ENCODE results near the gene ARPIN. TPM values are rescaled to one million over a fixed set of nuclear protein-coding genes. Genes with fewer than 3 reads are reported as not detected.

The ARPIN gene
- total and polyA plus RNA-seq, 8 donors = 31.1 to 37.4 (median 35.6) TPM

DNA sequence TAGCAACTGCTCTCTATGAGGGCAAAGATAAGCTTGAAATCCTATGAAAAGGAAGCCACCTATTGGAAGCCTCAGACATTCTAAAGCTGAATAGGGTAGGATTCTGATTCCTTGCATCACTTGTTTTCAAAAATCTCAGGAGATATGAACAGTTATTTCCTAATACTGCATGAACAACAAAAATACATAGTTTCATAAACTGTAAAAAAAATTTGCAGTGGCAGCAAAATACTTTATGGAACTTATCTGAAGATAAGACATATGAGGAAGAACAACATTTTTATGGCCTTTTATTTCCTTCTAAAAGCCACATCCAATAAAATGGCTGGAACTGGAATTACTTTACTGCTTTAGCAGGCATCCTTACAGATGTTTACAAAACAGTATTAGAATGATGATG, 48.8 kb downstream of the ARPIN start:
- DNase-seq (no peak), ATAC-seq (no peak)
- intact Hi-C loops (cut with DNase I) = no loop called here
- no peaks in the 10 kb centered on the region for H3K27me3 ChIP-seq
- peaks cover 0 to 53% of the 10 kb centered on the region in 2 donors for H3K36me3 ChIP-seq
- H3K4me1 ChIP-seq = peaks cover 0 to 6% of the 10 kb centered on the region in 2 donors
- no peak overlapping the region for H3K27ac ChIP-seq
- no peak overlapping the region for H3K4me3 ChIP-seq
- no peaks in the 10 kb centered on the region for H3K9me3 ChIP-seq
- TF ChIP-seq, protein P1, sequence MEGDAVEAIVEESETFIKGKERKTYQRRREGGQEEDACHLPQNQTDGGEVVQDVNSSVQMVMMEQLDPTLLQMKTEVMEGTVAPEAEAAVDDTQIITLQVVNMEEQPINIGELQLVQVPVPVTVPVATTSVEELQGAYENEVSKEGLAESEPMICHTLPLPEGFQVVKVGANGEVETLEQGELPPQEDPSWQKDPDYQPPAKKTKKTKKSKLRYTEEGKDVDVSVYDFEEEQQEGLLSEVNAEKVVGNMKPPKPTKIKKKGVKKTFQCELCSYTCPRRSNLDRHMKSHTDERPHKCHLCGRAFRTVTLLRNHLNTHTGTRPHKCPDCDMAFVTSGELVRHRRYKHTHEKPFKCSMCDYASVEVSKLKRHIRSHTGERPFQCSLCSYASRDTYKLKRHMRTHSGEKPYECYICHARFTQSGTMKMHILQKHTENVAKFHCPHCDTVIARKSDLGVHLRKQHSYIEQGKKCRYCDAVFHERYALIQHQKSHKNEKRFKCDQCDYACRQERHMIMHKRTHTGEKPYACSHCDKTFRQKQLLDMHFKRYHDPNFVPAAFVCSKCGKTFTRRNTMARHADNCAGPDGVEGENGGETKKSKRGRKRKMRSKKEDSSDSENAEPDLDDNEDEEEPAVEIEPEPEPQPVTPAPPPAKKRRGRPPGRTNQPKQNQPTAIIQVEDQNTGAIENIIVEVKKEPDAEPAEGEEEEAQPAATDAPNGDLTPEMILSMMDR (IDR thresholded peaks at IDR 0.05) = no peak

DNA sequence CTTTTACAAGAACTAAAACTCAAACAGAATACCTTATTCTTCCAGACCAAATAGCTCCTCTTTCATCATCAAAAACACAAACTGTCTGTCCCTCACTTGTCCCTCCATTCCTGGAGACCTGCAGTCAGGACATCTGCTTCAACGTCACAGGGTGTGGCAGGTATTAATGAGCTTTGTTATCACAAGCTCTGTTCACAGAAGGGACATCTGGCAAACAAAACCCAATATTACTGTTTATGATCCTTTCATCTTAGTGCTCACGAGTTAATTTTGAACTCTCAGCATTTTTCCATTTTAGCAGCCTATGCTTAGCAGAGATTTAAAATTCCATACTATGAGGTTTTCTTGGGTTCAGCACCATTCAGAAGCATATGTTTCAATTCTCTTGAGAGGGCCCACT, 51.9 kb downstream of the ARPIN start:
- TF ChIP-seq, protein P1 (IDR thresholded peaks at IDR 0.05) = no peak
- ATAC-seq (no peak), DNase-seq (no peak)
- H3K4me1 ChIP-seq = peaks cover 0 to 6% of the 10 kb centered on the region in 2 donors
- H3K27ac ChIP-seq = no peak overlapping the region
- no peak overlapping the region for H3K4me3 ChIP-seq
- peaks cover 0 to 57% of the 10 kb centered on the region in 2 donors for H3K36me3 ChIP-seq
- intact Hi-C loops (cut with DNase I) = no loop called here
- H3K9me3 ChIP-seq = no peaks in the 10 kb centered on the region
- no peaks in the 10 kb centered on the region for H3K27me3 ChIP-seq

DNA sequence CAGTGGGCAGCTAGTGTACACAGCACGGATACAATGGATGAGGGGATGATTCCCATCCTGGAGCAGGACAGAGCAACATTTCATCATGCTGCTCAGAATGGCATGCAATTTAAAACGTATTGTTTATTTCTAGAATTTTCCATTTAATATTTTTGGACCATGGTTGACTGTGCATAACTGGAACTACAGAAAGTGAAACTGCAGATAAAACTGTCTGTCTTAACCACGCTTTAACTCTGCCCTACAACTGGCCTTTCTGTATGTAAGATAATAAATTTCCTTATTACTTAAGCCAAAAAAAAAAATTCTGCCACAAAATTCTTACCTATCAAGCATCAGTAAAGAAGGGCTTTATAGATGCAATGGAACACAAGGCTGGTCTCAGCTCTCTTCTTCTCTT, 52.3 kb downstream of the ARPIN start:
- Histone ChIP-seq H3K36me3 (peaks cover 0 to 52% of the 10 kb centered on the region in 2 donors), H3K4me1 (peaks cover 0 to 6% of the 10 kb centered on the region in 2 donors), H3K9me3 (no peaks in the 10 kb centered on the region), H3K27me3 (no peaks in the 10 kb centered on the region), H3K27ac (no peak overlapping the region), H3K4me3 (no peak overlapping the region)
- DNase-seq (no peak), ATAC-seq (no peak)
- intact Hi-C loops (cut with DNase I) = no loop called here
- TF ChIP-seq, protein P1 (IDR thresholded peaks at IDR 0.05) = no peak

DNA sequence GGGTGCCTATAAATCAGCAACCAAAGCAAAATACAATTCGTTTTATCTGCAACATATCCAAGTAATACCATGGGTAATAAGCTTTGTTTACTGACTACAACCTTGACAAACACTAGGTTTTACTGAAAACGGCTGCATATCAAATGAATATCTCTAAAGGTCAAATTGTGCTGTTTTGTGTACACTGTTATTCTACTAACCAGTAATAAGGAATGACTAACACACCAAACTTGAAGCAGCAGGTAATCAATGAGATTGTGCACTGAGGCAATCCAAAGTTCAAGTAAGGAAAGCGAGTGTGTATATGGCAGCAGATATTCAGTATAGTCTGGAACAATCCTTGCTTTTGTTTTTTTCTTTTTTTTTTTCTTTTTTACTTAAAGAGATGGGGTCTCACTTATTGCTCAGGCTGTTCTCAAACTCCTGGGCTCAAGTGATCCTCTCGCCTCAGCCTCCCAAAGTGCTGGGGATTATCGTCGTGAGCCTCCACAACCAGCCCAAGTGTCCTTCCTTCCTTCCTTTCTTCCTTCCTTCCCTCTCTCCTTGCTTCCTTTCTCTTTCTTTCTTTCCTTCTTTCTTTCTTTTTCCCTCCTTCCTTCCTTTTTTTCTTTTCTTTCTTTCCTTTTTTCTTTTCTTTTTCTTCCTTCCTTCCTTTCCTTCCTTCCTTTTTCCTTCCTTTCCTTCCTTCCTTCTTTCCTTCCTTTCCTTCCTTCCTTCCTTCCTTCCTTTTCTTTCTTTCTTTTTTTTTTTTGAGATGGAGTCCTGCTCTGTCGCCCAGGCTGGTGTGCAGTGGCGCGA, 53.9 kb downstream of the ARPIN start:
- Histone ChIP-seq H3K4me3 (no peak overlapping the region), H3K9me3 (no peaks in the 10 kb centered on the region), H3K4me1 (peaks cover 0 to 1% of the 10 kb centered on the region in 2 donors), H3K27ac (no peak overlapping the region), H3K36me3 (peaks cover 0 to 38% of the 10 kb centered on the region in 2 donors), H3K27me3 (no peaks in the 10 kb centered on the region)
- intact Hi-C loops (cut with DNase I) = no loop called here
- TF ChIP-seq, protein P1 (IDR thresholded peaks at IDR 0.05) = no peak
- DNase-seq = no peak
- ATAC-seq = no peak

DNA sequence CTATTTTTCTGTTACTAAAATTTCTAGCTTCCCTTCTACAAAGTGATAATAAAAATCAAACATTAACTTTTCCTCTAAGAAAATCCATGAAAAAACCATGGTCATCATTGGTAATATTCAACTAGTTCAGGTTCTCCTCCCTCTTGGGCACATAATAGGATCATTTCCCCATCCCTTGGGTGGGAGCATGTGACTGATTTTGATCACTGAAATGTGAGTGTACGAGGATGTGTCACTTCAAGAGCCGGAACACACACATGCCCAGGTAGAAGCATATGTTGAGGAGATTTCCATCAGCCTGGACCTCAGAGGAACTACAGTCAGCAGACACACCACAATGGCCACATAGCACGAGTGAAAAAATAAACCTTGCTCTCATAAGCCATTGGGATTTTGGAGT, 55.1 kb downstream of the ARPIN start:
- no peak for ATAC-seq
- TF ChIP-seq, protein P1 (IDR thresholded peaks at IDR 0.05) = no peak
- no peaks in the 10 kb centered on the region for H3K4me1 ChIP-seq
- H3K27me3 ChIP-seq = no peaks in the 10 kb centered on the region
- H3K36me3 ChIP-seq = peaks cover 0 to 41% of the 10 kb centered on the region in 2 donors
- no peak overlapping the region for H3K4me3 ChIP-seq
- no peak for DNase-seq
- intact Hi-C loops (cut with DNase I) = no loop called here
- H3K9me3 ChIP-seq = no peaks in the 10 kb centered on the region
- H3K27ac ChIP-seq = no peak overlapping the region

All from left lung (tissue), 10 donors.